Measurements from ENCODE around the gene SNTA1. TPM values are rescaled to one million over a fixed set of nuclear protein-coding genes. Genes with fewer than 3 reads are reported as not detected.

The SNTA1 gene
- total and polyA plus RNA-seq, 2 of the 13 experiments (the other 11 are each of a cell fraction or from before 2014, with no cell fraction given): 16.4 to 18.3 TPM

- TF ChIP-seq TEAD2 (CRISPR knock-in tag; IDR thresholded peaks at IDR 0.05): no peak
Measured at GRCh38 chr20:33477386-33478234, 34.0 kb upstream of the SNTA1 start (continued).

GRCh38 chr20:33475381-33476152, 32.0 kb upstream of the SNTA1 start:
- Histone ChIP-seq H2AFZ (ENCODE audit: low read length) (no peak overlapping the region), H4K20me1 (ENCODE audit: insufficient read depth, low read length) (no peaks in the 10 kb centered on the region), H3K4me2 (ENCODE audit: low read depth, low read length) (peak overlapping the region; percentile 43), H3K27ac (ENCODE audit: extremely low read length, insufficient read depth, low read length) (no peak overlapping the region), H3K4me3 (replicated peaks in 1 of 3; ENCODE audit: insufficient read depth in 1 of 3, low read depth in 2 of 3, low read length in 3 of 3) (no peak overlapping the region; a peak in 1 of 6 replicates), H3K9ac (ENCODE audit: insufficient read depth, low read depth, low read length) (no peak overlapping the region), H3K79me2 (ENCODE audit: insufficient read depth, low read length) (no peaks in the 10 kb centered on the region), H3K4me1 (ENCODE audit: insufficient read depth, low read length) (peaks cover 55% of the 10 kb centered on the region), H3K9me3 (ENCODE audit: low read length) (no peaks in the 10 kb centered on the region), H3K36me3 (replicated peaks in 1 of 2; ENCODE audit: control insufficient read depth in 1 of 2, insufficient read depth in 2 of 2, low read length in 2 of 2) (no peaks in the 10 kb centered on the region), H3K27me3 (ENCODE audit: control insufficient read depth in 1 of 2, insufficient read depth in 2 of 2, low read length in 2 of 2) (peaks cover 2 to 28% of the 10 kb centered on the region in 2 experiments)
- WGBS (ENCODE audit: low lambda C conversion rate): 12% methylated on average over 14 of the region's 14 CpGs
- FAIRE-seq: no peak
- no peak for DNase-seq (ENCODE audit: low spot score)
- no TSS peak for BruUV-seq (replicated peaks)
- POLR2A ChIA-PET: interaction anchor here (0.5 to 1.9 kb wide), 3 partner anchors 14 to 188 kb away, joined by 3 to 7 read pairs (median 4); partner anchors contain the start of gene CBFA2T2
- peak; percentile 13; the same call in 2 of the 3 replicates for ATAC-seq
- CTCF ChIA-PET (ENCODE audit: low intra/inter-chr PET ratio, low total read pairs): no interaction called here
- in situ Hi-C loops (cut with HindIII; ENCODE audit: extremely low pct_ligation_motif_present, low pct_unique_long_range_greater_than_20kb): no loop called here
- intact Hi-C loops (cut with micrococcal nuclease; ENCODE audit: unreplicated experiment): no loop called here
- TF ChIP-seq MXD1 (CRISPR knock-in tag; IDR thresholded peaks at IDR 0.05) (no peak), MBD4 (IDR thresholded peaks at IDR 0.05; ENCODE audit: borderline replicate concordance, low read length) (no peak), MLXIP (CRISPR knock-in tag; IDR thresholded peaks at IDR 0.05; ENCODE audit: borderline replicate concordance) (no peak), RXRB (CRISPR knock-in tag; IDR thresholded peaks at IDR 0.05; ENCODE audit: borderline replicate concordance) (no peak), SALL2 (CRISPR knock-in tag; IDR thresholded peaks at IDR 0.05) (no peak), FOXK1 (CRISPR knock-in tag; IDR thresholded peaks at IDR 0.05; ENCODE audit: borderline replicate concordance, low read depth) (no peak), TBP (CRISPR knock-in tag; IDR thresholded peaks at IDR 0.05) (no peak), ATRX (CRISPR knock-in tag; IDR thresholded peaks at IDR 0.05; ENCODE audit: borderline replicate concordance) (no peak), ZBTB3 (CRISPR knock-in tag; IDR thresholded peaks at IDR 0.05; ENCODE audit: borderline replicate concordance, low read depth) (no peak), ZNF34 (CRISPR knock-in tag; IDR thresholded peaks at IDR 0.05; ENCODE audit: borderline replicate concordance) (no peak), ZNF362 (CRISPR knock-in tag; IDR thresholded peaks at IDR 0.05; ENCODE audit: borderline replicate concordance) (no peak), ZMAT5 (CRISPR knock-in tag; IDR thresholded peaks at IDR 0.05; ENCODE audit: borderline replicate concordance, low read depth) (no peak), NR2C2 (CRISPR knock-in tag; IDR thresholded peaks at IDR 0.05; ENCODE audit: borderline replicate concordance) (no peak)
